ENCODE results near the gene AMER3. TPM values are rescaled to one million over a fixed set of nuclear protein-coding genes. Genes with fewer than 3 reads are reported as not detected.
"Not testable (repeated sequence)": the region's sequence is repeated elsewhere in the genome, so short reads cannot be mapped to it uniquely, and the experiment has no call there.

The AMER3 gene, protein sequence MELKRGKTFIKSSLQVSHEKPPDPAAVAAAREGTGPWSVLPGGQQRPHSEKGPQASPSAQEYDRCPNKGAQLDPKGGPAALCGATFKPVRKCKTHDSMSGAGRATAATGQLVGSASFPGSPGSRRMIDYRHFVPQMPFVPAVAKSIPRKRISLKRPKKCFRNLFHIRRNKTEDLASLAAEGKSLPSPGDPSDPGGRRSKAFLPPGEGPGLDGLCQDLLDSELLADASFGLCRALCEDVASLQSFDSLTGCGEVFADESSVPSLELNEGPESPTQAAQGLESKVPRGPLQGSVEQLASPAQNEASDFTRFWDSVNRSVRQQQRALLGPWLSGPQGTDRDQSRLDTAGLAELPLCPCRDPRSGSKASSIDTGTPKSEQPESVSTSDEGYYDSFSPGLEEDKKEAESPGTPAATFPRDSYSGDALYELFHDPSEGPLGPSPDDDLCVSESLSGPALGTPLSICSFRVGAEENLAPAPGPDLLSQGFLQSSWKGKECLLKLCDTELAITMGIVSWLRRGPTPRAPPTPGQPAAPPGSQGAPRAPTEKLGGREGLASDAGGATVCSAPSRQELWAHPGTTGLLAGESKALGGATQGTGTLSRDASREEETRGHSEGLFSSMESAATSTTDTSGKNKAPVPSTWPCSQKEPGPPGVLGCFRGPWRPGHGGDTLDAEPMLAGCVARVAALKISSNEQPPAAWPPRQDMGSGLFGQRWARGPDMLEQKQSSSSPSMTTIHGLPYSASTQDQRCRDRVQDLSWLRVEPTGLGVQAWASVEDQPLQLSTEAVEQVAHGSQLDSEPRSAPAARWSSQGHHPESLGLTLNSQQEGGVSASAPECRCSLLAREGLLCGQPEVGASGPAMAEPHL
- total RNA-seq (2014; rRNA removed; shearing (Covaris generic)), result not detected in 2 replicates

GRCh38 chr2:130755256-130756052, at the start of gene AMER3:
Gene AMER3 (plus strand): TSS chr2:130755540. CDS start chr2:130762073, 6,533 bp downstream.
- in situ Hi-C loops (cut with HindIII; ENCODE audit: low sequenced_read_pairs), result no loop called here
- peak; percentile 83 for DNase-seq (ENCODE audit: low spot score)

DNA sequence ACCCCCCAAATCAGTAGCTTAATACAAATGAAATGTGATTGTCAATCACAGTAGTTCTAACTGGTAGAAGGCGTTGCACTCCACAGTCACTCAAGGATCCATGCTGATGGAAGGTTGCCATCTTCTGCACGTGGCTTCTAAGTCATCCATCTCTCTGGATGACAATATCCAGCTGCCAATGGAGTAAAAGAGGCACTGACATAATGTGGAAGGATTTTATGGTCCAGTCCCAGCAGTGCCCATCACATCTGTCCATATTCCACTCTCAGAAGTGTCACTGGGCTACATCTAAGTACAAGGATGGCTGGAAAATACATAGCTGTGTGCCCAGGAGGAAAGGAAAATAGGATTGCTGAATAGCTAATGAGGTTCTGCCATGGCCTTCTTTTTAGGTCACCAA, 40.5 kb upstream of the AMER3 start:
- DNase-seq (ENCODE audit: low spot score); in situ Hi-C loops (cut with HindIII; ENCODE audit: low sequenced_read_pairs): not testable (repeated sequence)

GRCh38 chr2:130720036-130720435, 35.3 kb upstream of the AMER3 start:
- DNase-seq (ENCODE audit: low spot score), result no peak
- in situ Hi-C loops (cut with HindIII; ENCODE audit: low sequenced_read_pairs), result no loop called here

DNA sequence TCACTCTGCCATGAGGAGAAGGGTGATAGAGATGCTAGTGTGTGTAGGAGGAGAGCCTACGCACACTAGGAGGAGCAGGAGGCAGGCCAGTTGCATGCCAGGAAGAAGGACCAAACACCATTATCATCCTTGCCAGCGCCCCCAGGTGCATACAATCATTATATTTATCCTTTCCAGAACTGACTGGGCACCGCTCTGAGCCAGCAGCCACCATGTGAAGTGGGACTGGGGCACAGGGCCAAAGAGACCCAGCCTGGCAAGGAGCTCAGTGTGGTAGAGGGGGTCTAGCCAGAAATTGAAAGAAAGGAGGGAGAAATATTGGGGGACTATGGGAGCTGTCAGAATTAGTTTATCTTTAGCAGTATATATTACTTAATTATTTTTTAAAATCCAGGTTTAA, 34.8 kb upstream of the AMER3 start:
- in situ Hi-C loops (cut with HindIII; ENCODE audit: low sequenced_read_pairs), result no loop called here
- DNase-seq (ENCODE audit: low spot score), result no peak

- no peak for DNase-seq (ENCODE audit: low spot score)
- in situ Hi-C loops (cut with HindIII; ENCODE audit: low sequenced_read_pairs), result no loop called here
These were observed 30.9 kb upstream of the AMER3 start for GRCh38 chr2:130724455-130724854.

DNA sequence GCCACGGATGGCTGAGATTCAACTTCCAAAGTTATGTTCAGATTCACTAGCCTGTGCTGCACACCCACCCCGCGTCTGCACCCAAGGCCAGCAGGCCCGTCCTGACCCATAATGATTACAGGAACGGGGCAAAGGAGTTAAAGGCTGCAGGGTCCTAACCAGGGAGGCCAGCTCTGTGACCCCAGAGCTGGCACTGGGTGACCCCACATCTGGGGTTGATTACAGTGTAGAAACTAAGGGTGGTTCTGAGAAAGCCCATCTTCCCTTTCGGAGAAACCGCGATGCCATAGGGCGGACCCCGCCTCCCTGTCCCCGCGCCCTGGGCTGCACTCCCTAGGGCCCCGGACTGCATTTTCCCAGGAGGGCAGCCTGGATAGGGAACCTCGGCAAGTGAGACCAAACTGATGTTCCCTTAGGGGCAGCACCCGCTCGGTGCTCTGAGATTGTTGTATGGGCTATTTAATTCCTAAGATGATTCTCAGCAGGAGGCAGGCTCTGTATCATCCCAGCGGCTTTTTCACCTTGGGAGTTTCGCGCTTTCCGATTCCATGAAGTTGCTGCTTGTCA, 28.6 kb upstream of the AMER3 start:
- no peak for DNase-seq (ENCODE audit: low spot score)
- in situ Hi-C loops (cut with HindIII; ENCODE audit: low sequenced_read_pairs), result no loop called here

DNA sequence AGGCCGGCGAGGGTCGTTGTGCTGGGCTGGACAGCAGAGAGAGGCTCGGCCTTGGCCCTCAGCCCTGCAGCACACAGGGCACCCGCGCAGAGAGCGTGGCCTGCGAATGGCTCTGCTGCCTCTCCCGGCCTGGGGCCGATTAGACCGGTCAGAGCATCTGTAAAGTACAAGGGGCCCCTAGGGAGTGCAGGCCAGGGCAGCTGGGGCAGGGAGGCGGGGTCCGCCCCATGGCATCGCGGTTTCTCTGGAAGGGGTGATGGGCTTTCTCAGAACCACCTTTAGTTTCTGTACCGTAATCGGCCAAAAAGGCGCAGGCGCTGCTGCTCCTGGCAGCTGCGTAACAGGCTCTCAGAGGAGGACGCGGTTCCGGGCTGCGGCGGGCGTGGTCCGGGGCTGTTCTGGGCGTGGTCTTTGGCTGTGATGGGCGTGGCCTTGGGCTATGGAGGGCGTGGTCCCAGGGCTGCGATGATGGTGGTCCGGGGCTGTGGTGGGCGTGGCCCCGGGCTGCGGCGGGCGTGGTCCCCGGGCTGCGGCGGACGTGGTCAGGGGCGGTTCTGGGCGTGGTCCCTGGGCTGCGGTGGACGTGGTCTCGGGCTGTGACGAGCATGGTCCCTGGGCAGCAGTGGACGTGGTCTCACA, 27.9 kb upstream of the AMER3 start:
- DNase-seq (ENCODE audit: low spot score), result peak; percentile 78
- in situ Hi-C loops (cut with HindIII; ENCODE audit: low sequenced_read_pairs), result no loop called here

DNA sequence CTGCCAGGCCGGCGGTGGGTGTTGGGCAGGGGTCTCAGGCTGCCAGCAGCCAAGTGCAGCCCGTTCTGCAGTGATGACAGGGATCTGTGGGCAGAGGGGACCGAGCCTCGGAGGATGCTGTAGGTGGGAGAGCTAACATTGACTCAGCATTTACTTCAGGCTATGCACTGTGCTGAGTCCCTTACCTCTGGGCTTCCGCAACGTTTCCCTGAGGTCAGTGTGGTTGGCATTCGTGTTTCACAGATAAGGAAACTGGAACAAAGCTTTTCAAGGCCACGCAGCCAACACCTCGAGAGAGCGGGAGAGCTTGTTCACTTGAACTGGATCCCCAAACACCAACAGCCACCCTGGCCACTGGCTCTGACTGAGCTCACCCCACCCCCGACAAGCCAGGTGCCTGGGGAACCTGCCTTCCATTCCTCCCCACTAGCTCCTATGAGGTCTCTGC, 27.3 kb upstream of the AMER3 start:
- DNase-seq (ENCODE audit: low spot score), result peak; percentile 63
- in situ Hi-C loops (cut with HindIII; ENCODE audit: low sequenced_read_pairs), result no loop called here

GRCh38 chr2:130728549-130729316, 26.6 kb upstream of the AMER3 start, which contains the start of gene GPR148:
Gene GPR148 (plus strand): TSS chr2:130729070. CDS start chr2:130729152, 82 bp downstream.
- in situ Hi-C loops (cut with HindIII; ENCODE audit: low sequenced_read_pairs), result no loop called here
- peak; percentile 94 for DNase-seq (ENCODE audit: low spot score)

DNA sequence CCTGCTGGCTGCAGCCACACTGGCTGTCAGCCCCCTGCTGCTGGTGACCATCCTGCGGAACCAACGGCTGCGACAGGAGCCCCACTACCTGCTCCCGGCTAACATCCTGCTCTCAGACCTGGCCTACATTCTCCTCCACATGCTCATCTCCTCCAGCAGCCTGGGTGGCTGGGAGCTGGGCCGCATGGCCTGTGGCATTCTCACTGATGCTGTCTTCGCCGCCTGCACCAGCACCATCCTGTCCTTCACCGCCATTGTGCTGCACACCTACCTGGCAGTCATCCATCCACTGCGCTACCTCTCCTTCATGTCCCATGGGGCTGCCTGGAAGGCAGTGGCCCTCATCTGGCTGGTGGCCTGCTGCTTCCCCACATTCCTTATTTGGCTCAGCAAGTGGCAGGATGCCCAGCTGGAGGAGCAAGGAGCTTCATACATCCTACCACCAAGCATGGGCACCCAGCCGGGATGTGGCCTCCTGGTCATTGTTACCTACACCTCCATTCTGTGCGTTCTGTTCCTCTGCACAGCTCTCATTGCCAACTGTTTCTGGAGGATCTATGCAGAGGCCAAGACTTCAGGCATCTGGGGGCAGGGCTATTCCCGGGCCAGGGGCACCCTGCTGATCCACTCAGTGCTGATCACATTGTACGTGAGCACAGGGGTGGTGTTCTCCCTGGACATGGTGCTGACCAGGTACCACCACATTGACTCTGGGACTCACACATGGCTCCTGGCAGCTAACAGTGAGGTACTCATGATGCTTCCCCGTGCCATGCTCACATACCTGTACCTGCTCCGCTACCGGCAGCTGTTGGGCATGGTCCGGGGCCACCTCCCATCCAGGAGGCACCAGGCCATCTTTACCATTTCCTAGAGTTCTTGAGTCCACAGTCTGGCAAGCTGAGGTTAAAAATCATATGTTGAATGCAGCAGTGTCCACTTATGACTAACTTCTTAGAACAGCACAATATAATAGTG, 25.7 kb upstream of the AMER3 start:
- in situ Hi-C loops (cut with HindIII; ENCODE audit: low sequenced_read_pairs), result no loop called here
- DNase-seq (ENCODE audit: low spot score), result peak; percentile 89

DNA sequence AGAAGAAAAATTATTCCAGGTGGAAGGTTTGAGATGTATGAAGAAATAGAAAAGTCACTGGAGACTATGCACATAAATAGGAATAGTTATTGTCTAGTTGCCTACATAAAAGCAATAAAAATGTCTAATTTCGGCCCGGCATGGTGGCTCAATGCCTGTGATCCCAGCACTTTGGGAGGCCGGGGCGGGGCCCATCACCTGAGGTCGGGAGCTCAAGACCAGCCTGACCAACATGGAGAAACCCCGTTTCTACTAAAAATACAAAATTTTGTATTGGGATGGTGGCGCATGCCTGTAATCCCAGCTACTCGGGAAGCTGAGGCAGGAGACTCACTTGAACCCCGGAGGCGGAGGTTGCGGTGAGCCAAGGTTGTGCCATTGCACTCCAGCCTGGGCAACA, 23.1 kb upstream of the AMER3 start:
- in situ Hi-C loops (cut with HindIII; ENCODE audit: low sequenced_read_pairs); DNase-seq (ENCODE audit: low spot score): not testable (repeated sequence)

GRCh38 chr2:130735200-130735599, 20.1 kb upstream of the AMER3 start:
- DNase-seq (ENCODE audit: low spot score), result no peak
- in situ Hi-C loops (cut with HindIII; ENCODE audit: low sequenced_read_pairs), result no loop called here

DNA sequence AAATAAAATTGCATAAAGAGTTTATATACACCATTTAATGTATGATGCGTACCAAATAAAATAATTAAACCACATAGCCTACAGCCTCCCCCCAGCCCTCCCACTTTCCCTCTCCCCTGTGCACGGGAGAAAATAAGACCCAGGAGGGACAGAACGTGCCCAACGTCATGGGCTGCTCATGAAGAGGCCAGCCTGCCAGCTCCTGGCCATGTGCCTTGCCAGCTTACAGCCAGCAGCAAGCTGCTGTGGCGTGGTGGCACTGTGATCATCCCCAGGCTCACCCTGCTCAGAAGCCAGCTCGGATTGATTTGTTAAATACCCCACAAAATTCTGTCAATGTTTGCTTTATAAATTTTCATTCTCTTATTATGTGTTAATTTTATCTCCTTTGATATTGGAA, 18.9 kb upstream of the AMER3 start:
- in situ Hi-C loops (cut with HindIII; ENCODE audit: low sequenced_read_pairs), result no loop called here
- DNase-seq (ENCODE audit: low spot score), result no peak

DNA sequence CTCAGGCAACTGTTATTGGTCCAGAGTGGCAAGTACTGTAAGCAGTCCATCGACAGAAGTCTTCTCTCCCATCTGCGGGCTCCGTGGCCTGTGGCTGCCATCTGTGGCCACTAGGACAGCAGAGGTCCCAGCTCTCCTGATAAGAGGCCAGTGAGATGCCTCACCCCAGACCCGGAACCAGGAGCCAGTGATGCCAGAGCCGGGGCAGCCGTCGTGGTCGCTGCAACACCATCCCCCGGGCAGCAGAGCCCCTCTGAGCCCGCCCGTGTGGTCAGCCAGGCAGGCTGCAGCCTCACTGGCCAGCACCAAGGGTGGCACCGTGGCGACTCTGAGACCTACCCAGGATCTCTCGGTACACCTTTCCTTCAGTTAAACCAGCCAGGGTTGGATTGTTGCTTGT, 17.7 kb upstream of the AMER3 start:
- in situ Hi-C loops (cut with HindIII; ENCODE audit: low sequenced_read_pairs), result no loop called here
- no peak for DNase-seq (ENCODE audit: low spot score)

- DNase-seq (ENCODE audit: low spot score), result no peak
- in situ Hi-C loops (cut with HindIII; ENCODE audit: low sequenced_read_pairs), result no loop called here
These were observed 14.7 kb upstream of the AMER3 start for GRCh38 chr2:130740671-130741070.

- in situ Hi-C loops (cut with HindIII; ENCODE audit: low sequenced_read_pairs), result no loop called here
- no peak for DNase-seq (ENCODE audit: low spot score)
These were observed 12.1 kb upstream of the AMER3 start for GRCh38 chr2:130743278-130743677.

All from G401 (cell line).